IPS-NIHi7 (cell line): Measurements from ENCODE around the gene YTHDC2.

Source experiments
- DNase-seq: peaks from one replicate; pipeline ENCODE4 v3.0.0; 2012; ENCODE audit warnings: mixed read lengths; ENCODE audit errors: extremely low spot score

YTHDC2 gene

GRCh38 chr5:113519412-113519811, 5.9 kb downstream of the YTHDC2 start:
- DNase-seq = no peak

DNA sequence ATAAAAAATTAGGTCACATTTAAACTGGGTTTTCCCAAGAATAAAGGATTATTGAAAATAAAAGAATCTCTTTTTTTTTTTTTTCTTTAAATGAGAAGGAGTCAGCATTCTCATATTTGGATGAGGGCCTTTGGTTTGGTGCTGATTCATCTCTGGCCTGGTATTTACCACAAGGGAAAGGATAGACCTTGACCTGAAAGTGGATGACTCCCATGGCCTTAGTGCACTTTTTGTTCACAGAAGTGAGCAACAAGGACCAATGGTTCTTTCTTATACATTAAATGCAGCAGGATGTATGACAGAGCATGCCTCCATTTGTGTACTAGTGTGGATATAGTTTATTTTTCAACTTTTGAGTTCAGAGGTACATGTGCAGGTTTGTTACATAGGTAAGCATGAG, 6.9 kb downstream of the YTHDC2 start:
- DNase-seq = no peak

GRCh38 chr5:113520899-113521298, 7.4 kb downstream of the YTHDC2 start:
- no peak for DNase-seq

DNA sequence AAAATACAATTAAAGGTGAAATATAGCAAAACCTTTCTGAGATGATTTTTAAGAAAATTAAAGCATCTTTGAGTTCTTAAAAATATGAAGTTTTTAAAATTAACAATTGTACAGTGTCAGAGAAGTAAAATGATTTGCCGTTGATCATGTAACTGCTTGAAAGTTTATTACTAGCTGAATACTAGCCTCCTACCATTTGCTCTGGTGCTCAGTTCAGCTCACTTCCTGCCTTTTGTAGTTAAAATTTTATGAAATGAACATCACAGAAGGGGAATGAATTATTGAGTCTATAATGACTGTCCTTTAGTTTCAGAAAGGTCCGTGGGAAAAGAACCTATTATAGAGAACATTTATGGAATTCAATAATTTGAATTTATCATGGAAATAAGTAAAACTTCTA, 9.7 kb downstream of the YTHDC2 start:
- DNase-seq = no peak

DNA sequence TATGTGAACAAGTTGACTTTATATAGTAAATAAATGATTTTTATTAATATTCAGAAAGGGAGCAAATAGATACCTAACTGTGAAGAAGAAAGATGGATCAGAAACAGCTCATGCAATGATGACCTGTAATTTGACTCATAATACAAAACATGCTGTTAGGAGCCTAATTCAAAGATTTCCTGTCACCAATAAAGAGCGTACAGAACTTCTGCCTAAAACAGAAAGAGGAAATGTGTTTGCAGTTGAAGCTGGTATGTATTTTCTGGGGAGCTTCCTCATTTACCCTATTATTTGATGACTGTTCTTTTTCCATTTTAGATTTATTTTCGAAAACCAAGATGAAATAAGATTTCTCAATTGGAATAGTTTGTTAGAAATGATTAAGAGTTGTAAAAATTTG, 11.4 kb downstream of the YTHDC2 start:
- DNase-seq = no peak

DNA sequence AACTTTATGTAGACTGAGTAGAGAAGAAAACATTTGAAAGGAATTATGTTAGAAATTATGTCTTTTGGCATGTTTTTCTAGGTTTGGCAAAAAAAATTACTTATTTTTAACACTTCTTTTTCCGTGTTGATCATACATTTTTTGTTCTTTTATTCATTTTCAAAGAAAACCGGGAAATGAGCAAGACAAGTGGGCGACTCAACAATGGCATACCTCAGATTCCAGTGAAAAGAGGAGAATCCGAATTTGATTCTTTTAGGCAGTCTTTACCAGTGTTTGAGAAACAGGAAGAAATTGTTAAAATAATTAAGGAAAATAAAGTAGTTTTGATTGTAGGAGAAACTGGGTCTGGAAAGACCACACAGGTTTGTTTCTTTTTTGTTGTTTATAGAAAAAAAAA, 12.9 kb downstream of the YTHDC2 start:
- DNase-seq = no peak

GRCh38 chr5:113527746-113528145, 14.3 kb downstream of the YTHDC2 start:
- DNase-seq = no peak

- no peak for DNase-seq
Observed at GRCh38 chr5:113531481-113532159, 18.1 kb downstream of the YTHDC2 start.

DNA sequence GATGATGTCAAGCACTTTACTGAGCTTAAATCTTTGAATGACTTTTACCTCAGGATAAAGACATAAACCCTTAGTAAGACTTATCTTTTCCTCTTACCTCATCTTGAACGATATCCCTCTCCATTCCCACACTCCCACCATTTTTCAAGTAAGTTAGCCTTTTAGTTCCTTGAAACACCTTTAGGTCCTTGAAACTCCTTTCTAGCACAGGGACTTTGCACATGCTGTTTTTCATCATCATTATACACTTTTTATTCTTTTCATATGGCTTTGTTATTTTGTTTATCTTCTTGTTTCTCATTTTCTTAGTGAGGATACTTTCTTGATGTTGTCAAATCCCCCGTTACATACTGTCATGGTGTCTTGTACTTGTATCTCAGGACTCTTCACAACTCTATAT, 24.8 kb downstream of the YTHDC2 start:
- no peak for DNase-seq

DNA sequence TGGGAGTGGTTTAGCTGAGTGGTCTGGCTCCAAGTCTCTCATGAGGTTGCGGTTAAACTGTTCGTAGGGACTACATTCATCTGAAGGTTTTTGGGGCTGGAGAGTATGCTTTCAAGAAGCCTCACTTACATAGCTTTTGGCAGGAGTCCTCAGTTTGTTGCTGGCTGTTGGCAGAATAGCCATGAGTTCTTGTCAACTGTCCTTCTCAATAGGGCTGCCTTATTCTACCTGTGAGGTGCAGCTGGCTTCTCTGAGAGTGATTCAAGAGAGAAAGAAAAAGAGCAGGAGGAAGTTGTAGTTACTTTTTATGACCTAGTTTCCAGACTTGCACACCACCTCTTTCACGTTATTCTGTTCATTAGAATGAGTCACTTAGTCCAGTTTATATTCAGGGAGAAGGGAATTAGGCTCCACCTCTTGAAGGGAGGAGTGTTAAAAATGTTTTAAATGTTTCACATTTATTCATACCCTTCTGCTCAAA, 33.2 kb downstream of the YTHDC2 start:
- DNase-seq = no peak

DNA sequence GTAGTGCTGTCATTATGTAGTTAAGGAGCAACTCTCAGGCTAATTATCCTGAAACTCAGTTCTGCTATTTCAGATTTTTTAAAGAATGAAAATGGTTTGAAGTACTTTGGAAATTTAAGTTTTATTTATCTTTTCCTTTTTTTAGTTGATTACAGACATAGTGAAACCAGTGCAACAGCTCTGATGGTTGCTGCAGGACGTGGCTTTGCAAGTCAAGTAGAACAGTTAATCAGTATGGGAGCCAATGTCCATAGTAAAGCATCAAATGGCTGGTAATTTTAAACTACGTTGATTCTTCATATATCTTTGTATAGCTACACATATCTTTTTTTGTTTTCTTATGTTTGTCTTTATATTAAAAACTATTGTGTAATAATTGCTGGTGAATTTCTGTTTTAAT, 34.9 kb downstream of the YTHDC2 start:
- DNase-seq = no peak

DNA sequence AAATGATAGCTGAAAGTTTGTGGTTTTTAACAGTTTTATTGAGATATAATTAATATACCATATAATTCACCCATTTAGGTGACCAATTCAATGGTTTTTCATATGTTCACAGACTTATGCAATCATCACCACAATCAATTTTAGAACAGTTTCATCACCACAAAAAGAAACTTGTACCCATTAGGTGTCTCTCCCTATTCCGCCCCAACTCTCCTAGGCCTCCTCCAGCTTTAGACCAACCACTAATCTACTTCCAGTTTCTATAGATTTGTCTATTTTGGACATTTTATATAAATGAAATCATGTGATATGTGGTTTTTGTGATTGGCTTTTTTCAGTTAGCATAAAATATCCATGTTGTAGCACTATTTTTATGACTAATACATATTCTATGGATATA, 38.6 kb downstream of the YTHDC2 start:
- DNase-seq = no peak

DNA sequence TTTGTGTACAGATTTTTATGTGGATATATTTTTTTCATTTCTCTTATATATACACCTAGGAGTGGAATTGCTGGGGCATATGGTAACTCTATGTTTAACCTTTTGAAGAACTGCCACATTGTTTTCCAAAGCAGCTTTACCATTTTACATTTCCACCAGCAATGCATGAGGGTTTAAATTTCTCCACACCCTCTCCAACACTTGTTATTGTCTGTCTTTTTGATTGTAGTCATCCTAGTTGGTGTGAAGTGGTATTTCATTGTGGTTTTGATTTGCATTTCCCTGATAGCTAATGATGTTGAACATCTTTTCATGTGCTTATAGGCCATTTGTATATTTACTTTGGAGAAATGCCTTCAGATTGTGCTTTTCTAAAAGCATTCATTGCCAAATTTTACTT, 39.1 kb downstream of the YTHDC2 start:
- no peak for DNase-seq

- DNase-seq = no peak
Observed at GRCh38 chr5:113562828-113563400, 49.4 kb downstream of the YTHDC2 start.

- no peak for DNase-seq
Observed at GRCh38 chr5:113569396-113569795, 55.9 kb downstream of the YTHDC2 start.

- DNase-seq = no peak
Observed at GRCh38 chr5:113572716-113573115, 59.2 kb downstream of the YTHDC2 start.

DNA sequence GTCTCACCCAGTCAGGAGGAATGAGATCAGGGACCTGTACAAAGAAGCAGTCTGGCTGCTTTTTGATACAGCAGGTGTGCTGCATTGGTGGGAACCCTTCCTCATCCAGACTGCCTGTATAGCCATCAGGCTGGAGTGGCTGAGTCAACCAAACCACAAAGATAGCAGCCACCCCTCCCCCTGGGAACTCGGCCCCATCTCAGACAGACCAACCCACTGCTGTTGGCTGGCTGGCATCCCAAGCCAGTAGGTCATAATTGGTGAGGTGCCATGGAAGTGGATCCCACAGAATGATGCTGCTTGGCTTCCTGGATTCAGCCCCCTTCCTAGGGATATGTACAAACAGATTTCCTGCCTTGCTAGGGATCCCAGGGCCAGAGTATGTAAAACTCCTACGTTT, 60.9 kb downstream of the YTHDC2 start:
- no peak for DNase-seq

DNA sequence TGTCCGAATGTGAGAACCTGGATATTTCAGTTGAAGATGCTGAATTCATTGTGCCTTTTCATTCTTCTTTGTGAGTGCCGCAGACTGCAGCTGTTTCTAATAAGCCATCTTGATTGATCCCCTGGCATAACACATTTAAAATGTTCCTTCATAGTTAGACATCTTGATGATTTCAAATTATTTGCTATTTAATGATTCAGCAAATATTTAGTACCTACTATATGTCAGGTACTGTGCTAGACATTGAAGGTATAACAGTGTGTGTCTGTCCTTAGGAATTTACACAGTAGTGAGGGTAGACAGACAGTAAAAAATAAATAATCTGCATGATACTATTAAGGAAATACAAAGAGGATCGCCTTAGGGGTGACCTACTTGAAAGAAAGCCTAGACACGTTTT, 61.6 kb downstream of the YTHDC2 start:
- no peak for DNase-seq

- no peak for DNase-seq
Observed at GRCh38 chr5:113578091-113578490, 64.6 kb downstream of the YTHDC2 start.

GRCh38 chr5:113581388-113581787, 67.9 kb downstream of the YTHDC2 start:
- no peak for DNase-seq

DNA sequence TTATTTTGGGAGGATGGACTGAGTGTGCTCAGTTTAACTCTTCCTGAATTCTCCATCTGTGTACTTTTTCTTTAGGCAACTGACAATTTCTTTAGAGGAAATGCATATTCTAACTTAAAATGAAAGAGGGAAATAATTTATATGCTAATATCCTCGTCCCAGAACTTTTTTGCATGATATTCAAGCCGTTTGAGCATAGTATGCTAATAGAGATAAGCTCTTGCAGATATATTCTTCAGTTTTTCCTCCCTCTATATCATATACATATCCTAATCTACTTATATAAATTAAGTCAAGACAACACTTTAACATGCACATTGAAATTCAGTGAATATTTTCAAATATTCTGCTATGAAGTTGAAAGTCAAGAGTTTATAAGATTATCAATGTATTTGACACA, 84.7 kb downstream of the YTHDC2 start:
- no peak for DNase-seq

DNA sequence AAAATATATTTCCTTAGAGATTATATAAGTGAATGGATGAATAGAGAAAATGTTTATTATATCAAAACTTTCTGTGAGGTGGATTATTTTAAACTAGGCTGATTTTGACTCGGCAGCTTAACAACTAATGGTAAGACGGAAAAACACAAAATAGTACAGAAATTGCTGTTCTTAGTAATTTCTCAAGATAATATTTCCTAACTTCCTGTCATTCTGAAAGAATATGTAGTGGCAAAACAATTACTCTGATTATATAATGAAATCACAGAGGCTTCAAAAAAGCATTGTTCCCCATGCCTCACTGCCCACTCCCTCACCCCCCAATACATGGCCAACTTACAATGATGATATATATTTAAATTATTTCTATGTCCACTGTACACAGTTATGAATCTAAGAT, 85.4 kb downstream of the YTHDC2 start:
- no peak for DNase-seq

GRCh38 chr5:113600255-113600905, 86.9 kb downstream of the YTHDC2 start:
- no peak for DNase-seq
